ENCODE measurements around the gene FAM210A. TPM values are rescaled to one million over a fixed set of nuclear protein-coding genes. Genes with fewer than 3 reads are reported as not detected.

The FAM210A gene
- total RNA-seq, 1 experiment from 2014 or later: 17.1 TPM

DNA sequence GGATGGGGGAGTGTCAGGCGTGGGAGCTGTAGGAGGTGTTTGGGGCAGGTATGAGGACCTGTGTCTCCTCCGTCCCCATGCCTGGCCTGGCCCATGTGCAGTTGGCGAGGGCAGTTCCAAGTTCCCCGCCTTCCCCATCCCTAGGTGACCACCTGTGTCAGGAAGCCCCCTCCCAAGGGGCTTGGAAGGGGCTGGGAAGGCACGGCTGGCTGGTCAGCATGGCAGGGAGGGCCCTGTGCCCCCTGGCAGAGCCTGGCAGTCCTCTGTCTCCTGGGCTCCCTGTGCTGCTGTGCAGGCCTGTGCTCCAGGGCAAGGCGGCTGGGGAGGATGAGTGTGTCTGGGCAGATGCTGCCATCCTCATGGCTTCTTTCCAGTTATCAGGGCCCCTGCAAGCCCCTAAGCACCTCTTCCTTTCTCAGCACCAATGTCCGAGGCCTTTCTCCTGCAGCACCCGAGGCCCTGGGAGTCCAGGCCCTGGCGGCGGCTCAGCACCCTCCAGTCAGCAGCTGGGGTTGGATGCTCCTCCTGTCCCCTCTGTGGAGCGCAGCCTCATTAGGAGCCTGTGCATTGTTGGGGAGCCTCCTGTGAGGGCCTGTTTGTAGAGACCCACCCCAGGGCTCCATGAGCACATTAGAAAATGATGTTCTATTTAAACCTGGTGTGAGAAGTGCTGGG lies 101.7 kb downstream of the FAM210A start:
- ChIA-PET CTCF (no interaction called here), POLR2A (no interaction called here)

DNA sequence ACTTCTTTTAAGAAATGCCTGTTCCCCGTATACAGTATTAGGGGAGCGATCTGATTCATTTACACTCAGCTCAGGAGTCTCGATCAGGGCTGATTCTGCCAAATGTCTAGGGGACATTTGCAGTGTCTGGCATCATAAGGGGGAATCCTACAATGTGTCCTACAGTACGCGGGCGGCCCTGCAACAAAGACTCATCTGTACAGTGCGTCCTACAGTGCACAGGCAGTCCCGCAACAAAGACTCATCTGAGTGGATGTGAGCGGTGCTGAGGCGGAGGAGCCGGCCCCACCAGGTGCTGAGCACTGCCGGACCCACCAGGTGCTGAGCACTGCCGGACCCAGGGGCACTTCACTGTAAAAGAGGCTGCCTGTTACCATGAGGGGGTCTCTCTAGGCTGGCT lies 102.5 kb downstream of the FAM210A start:
- H3K36me3 ChIP-seq (ENCODE audit: control insufficient read depth, insufficient read depth, low read length): no peaks in the 10 kb centered on the region
- Mint-ChIP-seq H3K27ac (ENCODE audit: unreplicated experiment) (no peak overlapping the region), H3K36me3 (ENCODE audit: insufficient read depth, unreplicated experiment) (no peaks in the 10 kb centered on the region), H3K4me3 (ENCODE audit: unreplicated experiment) (no peak overlapping the region), H3K4me1 (ENCODE audit: low read depth, unreplicated experiment) (no peaks in the 10 kb centered on the region), H3K9me3 (ENCODE audit: unreplicated experiment) (no peaks in the 10 kb centered on the region), H3K27me3 (ENCODE audit: insufficient read depth, unreplicated experiment) (peaks cover 6% of the 10 kb centered on the region)
- CTCF ChIA-PET: no interaction called here
- H3K4me3 ChIP-seq (ENCODE audit: low read depth, low read length): no peak overlapping the region
- no TSS peak for BruUV-seq (replicated peaks)
- TF ChIP-seq, protein P1, sequence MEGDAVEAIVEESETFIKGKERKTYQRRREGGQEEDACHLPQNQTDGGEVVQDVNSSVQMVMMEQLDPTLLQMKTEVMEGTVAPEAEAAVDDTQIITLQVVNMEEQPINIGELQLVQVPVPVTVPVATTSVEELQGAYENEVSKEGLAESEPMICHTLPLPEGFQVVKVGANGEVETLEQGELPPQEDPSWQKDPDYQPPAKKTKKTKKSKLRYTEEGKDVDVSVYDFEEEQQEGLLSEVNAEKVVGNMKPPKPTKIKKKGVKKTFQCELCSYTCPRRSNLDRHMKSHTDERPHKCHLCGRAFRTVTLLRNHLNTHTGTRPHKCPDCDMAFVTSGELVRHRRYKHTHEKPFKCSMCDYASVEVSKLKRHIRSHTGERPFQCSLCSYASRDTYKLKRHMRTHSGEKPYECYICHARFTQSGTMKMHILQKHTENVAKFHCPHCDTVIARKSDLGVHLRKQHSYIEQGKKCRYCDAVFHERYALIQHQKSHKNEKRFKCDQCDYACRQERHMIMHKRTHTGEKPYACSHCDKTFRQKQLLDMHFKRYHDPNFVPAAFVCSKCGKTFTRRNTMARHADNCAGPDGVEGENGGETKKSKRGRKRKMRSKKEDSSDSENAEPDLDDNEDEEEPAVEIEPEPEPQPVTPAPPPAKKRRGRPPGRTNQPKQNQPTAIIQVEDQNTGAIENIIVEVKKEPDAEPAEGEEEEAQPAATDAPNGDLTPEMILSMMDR (IDR thresholded peaks at IDR 0.05; ENCODE audit: insufficient read depth in 1 of 2, low read depth in 1 of 2, low read length in 1 of 2, severe bottlenecking in 1 of 2, unreplicated experiment in 1 of 2): no peak
- DNase-seq: no peak
- no peaks in the 10 kb centered on the region for H3K9me3 ChIP-seq
- no peaks in the 10 kb centered on the region for H3K27me3 ChIP-seq (replicated peaks; ENCODE audit: control insufficient read depth, insufficient read depth, low read length)
- intact Hi-C loops (cut with micrococcal nuclease; ENCODE audit: unreplicated experiment): loop anchor here (10.0 kb wide), 1 partner anchor 181 kb away; no protein-coding TSS in a partner anchor
- POLR2A ChIA-PET: no interaction called here
- no peaks in the 10 kb centered on the region for H3K4me1 ChIP-seq

More for the DNA sequence above, 101.7 kb downstream of the FAM210A start:
- Histone ChIP-seq H3K9me3 (no peaks in the 10 kb centered on the region), H3K4me3 (ENCODE audit: low read depth, low read length) (no peak overlapping the region), H3K27me3 (replicated peaks; ENCODE audit: control insufficient read depth, insufficient read depth, low read length) (no peaks in the 10 kb centered on the region), H3K4me1 (no peaks in the 10 kb centered on the region), H3K36me3 (ENCODE audit: control insufficient read depth, insufficient read depth, low read length) (no peaks in the 10 kb centered on the region)
- no peaks in the 10 kb centered on the region for H3K36me3 Mint-ChIP-seq (ENCODE audit: insufficient read depth, unreplicated experiment)
- H3K27ac Mint-ChIP-seq (ENCODE audit: unreplicated experiment): no peak overlapping the region
- no peak overlapping the region for H3K4me3 Mint-ChIP-seq (ENCODE audit: unreplicated experiment)
- no TSS peak for BruUV-seq (replicated peaks)
- no peaks in the 10 kb centered on the region for H3K4me1 Mint-ChIP-seq (ENCODE audit: low read depth, unreplicated experiment)
- H3K27me3 Mint-ChIP-seq (ENCODE audit: insufficient read depth, unreplicated experiment): peaks cover 6% of the 10 kb centered on the region
- TF ChIP-seq, protein P1 (IDR thresholded peaks at IDR 0.05; ENCODE audit: insufficient read depth in 1 of 2, low read depth in 1 of 2, low read length in 1 of 2, severe bottlenecking in 1 of 2, unreplicated experiment in 1 of 2): no peak
- DNase-seq: no peak
- no peaks in the 10 kb centered on the region for H3K9me3 Mint-ChIP-seq (ENCODE audit: unreplicated experiment)
- intact Hi-C loops (cut with micrococcal nuclease; ENCODE audit: unreplicated experiment): loop anchor here (10.0 kb wide), 1 partner anchor 180 kb away; no protein-coding TSS in a partner anchor

DNA sequence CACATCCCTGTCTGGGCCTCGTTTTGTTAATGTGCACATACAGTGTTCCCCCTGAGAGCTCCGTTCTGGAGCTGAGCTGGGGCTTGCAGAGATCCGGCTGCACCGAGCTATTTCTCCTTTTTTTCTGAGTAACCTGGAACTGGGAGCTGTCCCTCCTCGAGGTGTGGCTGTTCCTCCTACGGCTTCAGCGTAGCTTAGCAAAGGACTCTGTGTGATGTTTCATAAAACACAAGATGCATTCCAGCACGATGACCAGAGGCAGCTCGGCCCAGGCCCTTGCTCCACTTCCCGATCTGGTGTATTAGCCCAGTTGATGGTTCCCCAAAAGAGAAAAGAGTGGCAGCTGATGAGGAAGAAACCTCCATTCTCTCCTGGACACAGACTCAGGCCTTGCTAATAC lies 103.0 kb downstream of the FAM210A start:
- Mint-ChIP-seq H3K4me1 (ENCODE audit: low read depth, unreplicated experiment) (no peaks in the 10 kb centered on the region), H3K36me3 (ENCODE audit: insufficient read depth, unreplicated experiment) (no peaks in the 10 kb centered on the region), H3K9me3 (ENCODE audit: unreplicated experiment) (no peaks in the 10 kb centered on the region), H3K27me3 (ENCODE audit: insufficient read depth, unreplicated experiment) (peaks cover 6% of the 10 kb centered on the region), H3K4me3 (ENCODE audit: unreplicated experiment) (no peak overlapping the region), H3K27ac (ENCODE audit: unreplicated experiment) (no peak overlapping the region)
- Histone ChIP-seq H3K4me3 (ENCODE audit: low read depth, low read length) (no peak overlapping the region), H3K36me3 (ENCODE audit: control insufficient read depth, insufficient read depth, low read length) (no peaks in the 10 kb centered on the region), H3K9me3 (no peaks in the 10 kb centered on the region), H3K4me1 (no peaks in the 10 kb centered on the region), H3K27me3 (replicated peaks; ENCODE audit: control insufficient read depth, insufficient read depth, low read length) (no peaks in the 10 kb centered on the region)
- no TSS peak for BruUV-seq (replicated peaks)
- no peak for DNase-seq
- ChIA-PET POLR2A (no interaction called here), CTCF (interaction anchor here (0.5 kb wide), 1 partner anchor 508 kb away, joined by 3 read pairs; no protein-coding TSS in a partner anchor)
- intact Hi-C loops (cut with micrococcal nuclease; ENCODE audit: unreplicated experiment): loop anchor here (10.0 kb wide), 1 partner anchor 181 kb away; no protein-coding TSS in a partner anchor
- TF ChIP-seq, protein P1 (IDR thresholded peaks at IDR 0.05; ENCODE audit: insufficient read depth in 1 of 2, low read depth in 1 of 2, low read length in 1 of 2, severe bottlenecking in 1 of 2, unreplicated experiment in 1 of 2): no peak

Data from Caco-2 (cell line).